GM21360 (cell line): ENCODE results near the gene ETS1.

Experiments used
- ATAC-seq: cut with Tn5 transposase; IDR thresholded peaks from one replicate; pipeline ENCODE4 v1.9.1; 2021; ENCODE audit warnings: mild to moderate bottlenecking, moderate library complexity; ENCODE audit not compliant: unreplicated experiment

Gene ETS1

DNA sequence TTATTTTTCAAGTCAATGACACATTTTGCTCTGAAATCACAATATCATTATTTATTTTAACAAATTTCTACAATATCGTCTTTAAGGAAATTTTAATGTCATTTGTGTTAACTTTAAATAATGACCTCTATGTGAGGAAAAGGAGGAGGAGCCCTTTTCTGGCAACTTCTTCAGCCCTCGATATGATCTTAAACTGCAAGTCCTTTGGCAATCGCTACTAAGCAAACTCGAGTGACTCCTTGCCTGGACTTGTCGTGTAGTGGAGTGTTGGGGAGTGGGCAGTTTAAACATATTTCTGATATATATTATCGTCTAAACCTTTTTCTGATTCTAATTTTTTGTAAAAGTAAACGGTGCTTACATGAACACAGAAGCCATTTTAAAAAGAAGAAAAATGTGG is 16.7 kb downstream of the ETS1 start:
- ATAC-seq = no peak

GRCh38 chr11:128569291-128569690 is 18.1 kb downstream of the ETS1 start:
- ATAC-seq = no peak

- ATAC-seq = no peak
Observed at GRCh38 chr11:128568166-128568778, 19.1 kb downstream of the ETS1 start.

DNA sequence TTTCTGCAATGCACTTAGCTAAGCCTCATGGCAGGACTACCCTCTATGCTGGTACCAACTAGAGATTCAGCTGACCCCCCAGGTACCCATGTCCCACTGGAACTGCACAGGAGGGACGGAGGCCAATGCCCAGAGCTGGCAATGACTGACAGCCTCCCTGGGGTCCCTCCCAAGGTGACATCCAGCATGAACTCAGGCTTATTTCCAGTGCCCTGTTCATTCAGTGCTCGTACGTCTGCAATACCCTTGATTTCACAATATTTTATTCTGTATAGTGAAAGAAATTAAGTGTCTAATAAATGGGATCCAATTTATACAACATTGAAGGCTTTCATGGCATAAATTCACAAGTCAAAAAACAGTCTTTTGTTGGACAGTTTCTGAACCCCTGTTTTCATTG is 20.2 kb downstream of the ETS1 start:
- ATAC-seq = no peak

DNA sequence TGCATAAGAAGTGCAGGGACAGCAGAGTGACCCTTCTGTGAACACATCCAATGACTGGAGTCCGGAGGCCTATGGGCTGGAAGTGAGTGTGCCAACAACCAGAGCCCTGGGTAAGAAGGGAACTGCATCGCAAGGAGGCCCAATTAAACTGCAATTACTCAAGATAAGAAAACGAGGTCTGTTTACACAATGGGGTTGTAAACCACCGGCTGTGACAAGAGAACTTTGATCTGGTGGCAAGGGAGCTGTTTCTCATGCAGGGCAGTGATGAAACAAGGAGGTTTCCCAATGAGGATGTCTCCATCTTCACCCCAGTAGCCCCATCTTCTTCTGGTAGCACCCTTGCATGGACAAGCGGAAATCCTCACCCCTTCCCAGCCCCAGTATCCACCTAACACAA is 21.5 kb downstream of the ETS1 start:
- ATAC-seq = no peak

DNA sequence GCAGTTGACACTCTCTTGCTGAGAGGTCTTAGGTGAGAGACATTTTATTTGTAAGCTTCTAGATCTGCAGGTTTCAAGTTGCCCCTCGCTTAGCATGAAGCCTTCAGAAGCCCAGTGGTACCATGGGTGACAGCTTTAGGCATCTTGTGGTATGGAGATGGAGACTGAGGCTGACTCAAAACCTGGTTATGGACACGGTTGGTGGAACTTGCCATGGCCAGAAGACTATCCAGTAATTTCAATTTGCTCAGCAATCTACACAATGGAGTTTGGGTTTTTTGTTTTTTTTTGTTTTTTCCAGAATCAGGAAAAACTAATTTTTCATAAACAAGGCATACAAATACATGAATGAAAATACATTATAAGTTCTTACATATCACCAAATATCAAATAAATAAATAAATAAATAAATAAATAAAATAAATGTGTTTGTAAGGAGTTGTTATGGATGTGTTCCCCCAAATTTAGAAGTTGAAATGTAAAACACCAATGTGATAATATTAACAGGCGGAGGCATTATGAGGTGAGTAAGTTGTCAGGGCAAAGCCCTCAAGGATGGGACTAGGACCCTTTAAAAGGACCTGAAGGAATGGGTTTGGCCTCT is 22.6 kb downstream of the ETS1 start:
- ATAC-seq = no peak

DNA sequence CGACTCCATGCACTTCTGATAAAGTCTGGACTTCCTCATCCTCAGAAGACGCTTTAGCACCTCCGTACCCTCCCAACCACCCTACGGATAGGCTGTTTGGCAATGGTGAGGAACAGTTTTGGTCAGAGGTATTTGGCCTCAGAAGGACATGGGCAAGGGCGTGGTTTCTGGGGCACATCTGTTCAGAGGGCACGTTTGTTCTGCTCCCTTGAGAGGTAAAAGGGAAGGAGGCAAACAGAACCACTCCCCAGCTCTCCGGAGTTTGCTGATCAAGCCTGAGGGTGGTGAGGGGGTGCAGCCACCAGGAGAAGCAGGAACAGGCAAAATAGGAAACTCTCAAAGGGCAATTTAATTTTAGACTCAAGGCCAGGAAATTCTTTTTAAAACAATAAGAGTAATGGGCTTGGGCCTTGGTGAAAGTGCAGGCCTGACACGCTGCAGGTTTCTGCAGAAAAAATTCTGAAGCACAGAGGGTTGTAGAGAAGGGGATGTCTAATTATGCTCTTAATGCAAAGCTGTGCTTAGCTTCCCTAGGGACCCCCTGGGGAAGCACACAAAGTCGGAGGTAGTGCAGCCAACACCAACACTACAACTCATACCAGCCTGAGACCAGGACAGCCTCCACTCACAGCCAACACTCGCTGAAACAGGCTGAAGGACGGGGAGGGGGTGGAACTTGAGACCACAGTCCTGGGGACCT is 23.3 kb downstream of the ETS1 start:
- ATAC-seq = no peak

GRCh38 chr11:128563308-128563707 is 24.1 kb downstream of the ETS1 start:
- no peak for ATAC-seq

- ATAC-seq = peak; percentile 45
Observed at GRCh38 chr11:128559496-128560103, 27.8 kb downstream of the ETS1 start.

DNA sequence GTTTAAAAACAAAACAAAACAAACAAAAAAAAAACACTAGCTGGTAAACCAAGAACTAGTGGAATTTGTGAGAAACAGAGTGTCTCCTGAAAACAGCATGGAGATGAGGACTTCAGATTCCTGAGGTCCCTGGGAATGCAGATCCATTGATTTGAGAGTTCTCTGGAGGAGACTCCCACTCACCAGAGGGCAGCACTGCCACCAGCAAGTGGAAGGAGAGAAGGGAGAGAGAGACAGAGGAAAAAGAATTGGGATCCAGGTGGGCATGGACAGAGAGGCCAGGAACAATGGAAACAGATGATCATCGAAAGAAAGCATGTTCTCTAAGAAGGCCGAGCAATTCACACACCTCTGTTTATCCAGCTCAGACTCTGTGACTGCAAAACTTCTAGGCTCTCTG is 31.8 kb downstream of the ETS1 start:
- ATAC-seq = no peak

- ATAC-seq = no peak
Observed at GRCh38 chr11:128553662-128554362, 33.5 kb downstream of the ETS1 start.

GRCh38 chr11:128552783-128553661 is 34.3 kb downstream of the ETS1 start:
- ATAC-seq = peak; percentile 50

DNA sequence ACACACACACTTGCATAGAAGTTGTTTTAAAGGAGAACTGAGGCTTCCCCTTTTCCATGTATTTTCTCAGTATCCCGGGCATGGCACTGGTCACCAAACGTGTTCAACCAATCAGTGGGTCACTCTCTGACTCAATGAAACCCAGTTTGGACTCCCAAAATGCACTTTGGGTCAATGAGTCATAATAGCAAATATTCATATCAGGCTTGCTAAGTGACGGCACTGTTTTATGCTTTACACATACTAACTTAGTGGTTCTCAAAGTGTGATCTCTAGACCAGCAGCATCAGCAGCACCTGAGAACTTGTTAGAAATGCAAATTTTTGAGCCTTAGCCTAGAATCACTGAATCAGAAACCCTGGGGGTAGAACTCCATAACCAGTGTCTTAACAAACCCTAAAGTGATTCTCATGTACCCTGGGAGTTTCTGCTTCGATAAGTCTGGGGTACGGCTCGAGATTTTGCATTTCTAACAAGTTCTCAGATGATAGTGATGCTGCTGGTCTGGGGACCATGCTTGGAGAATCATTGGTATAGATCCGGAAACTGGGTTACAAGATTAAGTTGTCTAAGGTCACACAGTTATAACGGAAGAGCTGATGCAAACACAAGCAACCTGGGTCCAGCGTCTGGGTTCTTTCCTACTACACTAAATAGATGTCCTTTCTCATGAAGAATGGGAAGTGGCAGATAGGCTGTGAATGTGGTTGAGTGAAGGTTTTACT is 35.6 kb downstream of the ETS1 start:
- ATAC-seq = peak; percentile 59

DNA sequence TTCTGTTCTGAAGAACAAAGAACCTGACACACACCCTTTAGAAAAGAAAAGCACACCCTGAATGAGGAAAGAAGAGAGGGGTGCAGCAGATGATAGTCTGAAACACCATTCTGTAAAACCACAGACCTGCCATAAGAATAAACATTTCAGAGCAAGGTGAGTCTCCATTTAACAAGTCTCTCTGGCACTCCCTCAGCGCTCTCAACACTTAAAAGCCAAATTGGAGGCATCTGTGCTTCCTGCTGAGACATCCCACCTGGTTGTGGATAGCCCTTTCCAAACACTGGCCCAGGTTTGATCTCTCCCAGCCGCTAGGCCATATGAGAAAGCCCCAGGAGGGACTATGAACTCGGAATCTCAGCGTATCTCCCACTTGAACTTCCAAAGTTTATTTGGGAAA is 36.3 kb downstream of the ETS1 start:
- no peak for ATAC-seq

GRCh38 chr11:128550261-128550821 is 37.0 kb downstream of the ETS1 start:
- no peak for ATAC-seq

- no peak for ATAC-seq
Observed at GRCh38 chr11:128549256-128549944, 38.0 kb downstream of the ETS1 start.

DNA sequence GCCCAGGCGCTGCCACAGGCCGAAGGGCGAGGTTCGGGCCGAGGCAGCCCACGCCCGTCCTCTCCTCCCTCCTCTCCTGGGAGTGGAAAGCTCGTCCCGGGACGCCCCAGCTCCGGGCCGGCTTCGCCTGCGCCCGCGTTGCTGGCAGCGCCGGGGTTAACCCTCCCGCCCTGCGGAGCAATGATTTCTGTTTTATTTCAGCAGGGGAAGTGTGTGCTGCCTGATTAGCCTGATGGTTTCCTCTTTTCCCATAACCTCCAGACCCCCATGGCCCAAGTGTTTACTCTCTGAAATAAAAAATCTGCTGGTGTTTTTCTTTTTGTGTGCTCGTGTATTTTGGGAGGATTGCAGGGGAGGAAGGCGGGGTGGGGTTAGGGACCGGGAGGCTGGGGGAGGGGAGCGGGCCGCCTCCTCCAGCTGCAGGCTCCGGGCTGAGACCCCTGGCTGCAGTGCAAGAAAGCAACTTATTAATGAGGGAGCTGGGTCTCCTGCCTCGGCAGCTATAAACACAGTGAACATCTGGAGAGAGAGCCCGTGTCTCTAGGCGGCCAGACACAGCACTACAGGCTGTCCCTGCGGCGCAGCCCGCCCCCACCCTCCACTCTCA is 38.6 kb downstream of the ETS1 start:
- no peak for ATAC-seq

- no peak for ATAC-seq
Observed at GRCh38 chr11:128547946-128548648, 39.3 kb downstream of the ETS1 start.
